Ascending aorta (tissue), 2 donors: Measurements from ENCODE around the gene SNCAIP. TPM values are rescaled to one million over a fixed set of nuclear protein-coding genes. Genes with fewer than 3 reads are reported as not detected.

Experiments used
- DNase-seq, 2 donors: peaks; one replicate each; pipeline ENCODE4 v3.0.0-alpha.2; 2019; ENCODE audit warnings: low spot score in 2 of 2
- H3K27ac ChIP-seq, 2 donors: fragments of 200-600 bp; sonication (generic); one replicate each; pipeline ENCODE4 v1.5.1; 2016 to 2017; ENCODE audit warnings: mild to moderate bottlenecking in 1 of 2
- H3K27me3 ChIP-seq: fragments of 200-600 bp; sonication (generic); one replicate; pipeline ENCODE4 v1.5.1; 2017
- H3K36me3 ChIP-seq, 2 donors: fragments of 200-600 bp; sonication (generic); one replicate each; pipeline ENCODE4 v1.5.1; 2016
- H3K4me1 ChIP-seq, 2 donors: fragments of 200-600 bp; sonication (generic); one replicate each; pipeline ENCODE4 v1.5.1; 2016 to 2017; ENCODE audit warnings: mild to moderate bottlenecking in 1 of 2
- H3K4me3 ChIP-seq, 2 donors: fragments of 200-600 bp; sonication (generic); one replicate each; pipeline ENCODE4 v1.5.1; 2016 to 2017; ENCODE audit warnings: mild to moderate bottlenecking in 1 of 2
- H3K9me3 ChIP-seq, 2 donors: fragments of 200-600 bp; sonication (generic); one replicate each; pipeline ENCODE4 v1.5.1; 2016
- intact Hi-C: fragments of 100-400 bp; cut with DNase I; formaldehyde crosslinking; loops from one replicate; pipeline ENCODE4 v1.15.1; 2023
- total RNA-seq: library from RNA; depleted of rRNA; stranded (reverse); fragments of >200 nt; gene quantifications from one replicate; pipeline ENCODE4 v1.1.0, GENCODE V29; 2016
- TF ChIP-seq, protein P1 (sequence below), 3 experiments: fragments of 200-600 bp in 2 of 3; fragments of 450-650 bp in 1 of 3; sonication (generic) in 2 of 3; IDR thresholded peaks; one replicate each; pipeline ENCODE4 v1.5.1; 2016 to 2019; ENCODE audit warnings: antibody characterized with exemption in 3 of 3, mild to moderate bottlenecking in 1 of 3, moderate library complexity in 1 of 3

The SNCAIP gene
- total RNA-seq, 1 donor from 2014 or later, result 2.9 TPM

DNA sequence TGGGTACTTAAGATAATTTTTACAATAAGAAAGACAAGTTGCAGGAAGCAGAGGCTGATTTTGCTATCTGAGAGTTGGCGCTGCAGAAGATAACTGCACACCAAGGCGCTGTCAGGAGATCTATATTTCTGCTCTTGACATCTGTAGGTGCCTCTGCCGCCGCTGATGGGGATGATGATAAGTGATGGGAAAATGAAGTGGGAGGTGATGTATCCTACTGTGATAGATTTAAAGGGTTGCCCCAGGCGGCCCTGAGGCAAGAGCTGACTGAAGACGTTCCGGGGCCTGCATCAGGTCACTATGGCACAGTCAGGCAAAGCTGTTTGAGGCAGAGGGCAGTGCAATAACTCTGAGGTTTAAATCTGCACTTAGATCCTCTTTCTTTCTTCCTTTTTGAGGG is 78.1 kb downstream of the SNCAIP start:
- H3K9me3 ChIP-seq, result no peaks in the 10 kb centered on the region
- TF ChIP-seq, protein P1, sequence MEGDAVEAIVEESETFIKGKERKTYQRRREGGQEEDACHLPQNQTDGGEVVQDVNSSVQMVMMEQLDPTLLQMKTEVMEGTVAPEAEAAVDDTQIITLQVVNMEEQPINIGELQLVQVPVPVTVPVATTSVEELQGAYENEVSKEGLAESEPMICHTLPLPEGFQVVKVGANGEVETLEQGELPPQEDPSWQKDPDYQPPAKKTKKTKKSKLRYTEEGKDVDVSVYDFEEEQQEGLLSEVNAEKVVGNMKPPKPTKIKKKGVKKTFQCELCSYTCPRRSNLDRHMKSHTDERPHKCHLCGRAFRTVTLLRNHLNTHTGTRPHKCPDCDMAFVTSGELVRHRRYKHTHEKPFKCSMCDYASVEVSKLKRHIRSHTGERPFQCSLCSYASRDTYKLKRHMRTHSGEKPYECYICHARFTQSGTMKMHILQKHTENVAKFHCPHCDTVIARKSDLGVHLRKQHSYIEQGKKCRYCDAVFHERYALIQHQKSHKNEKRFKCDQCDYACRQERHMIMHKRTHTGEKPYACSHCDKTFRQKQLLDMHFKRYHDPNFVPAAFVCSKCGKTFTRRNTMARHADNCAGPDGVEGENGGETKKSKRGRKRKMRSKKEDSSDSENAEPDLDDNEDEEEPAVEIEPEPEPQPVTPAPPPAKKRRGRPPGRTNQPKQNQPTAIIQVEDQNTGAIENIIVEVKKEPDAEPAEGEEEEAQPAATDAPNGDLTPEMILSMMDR (IDR thresholded peaks at IDR 0.05), result no peak
- H3K4me1 ChIP-seq, result peaks cover 0 to 9% of the 10 kb centered on the region in 2 donors
- H3K36me3 ChIP-seq, result no peaks in the 10 kb centered on the region
- intact Hi-C loops, result no loop called here
- H3K27ac ChIP-seq, result no peak overlapping the region
- no peak for DNase-seq
- H3K27me3 ChIP-seq, result no peaks in the 10 kb centered on the region
- H3K4me3 ChIP-seq, result no peak overlapping the region

DNA sequence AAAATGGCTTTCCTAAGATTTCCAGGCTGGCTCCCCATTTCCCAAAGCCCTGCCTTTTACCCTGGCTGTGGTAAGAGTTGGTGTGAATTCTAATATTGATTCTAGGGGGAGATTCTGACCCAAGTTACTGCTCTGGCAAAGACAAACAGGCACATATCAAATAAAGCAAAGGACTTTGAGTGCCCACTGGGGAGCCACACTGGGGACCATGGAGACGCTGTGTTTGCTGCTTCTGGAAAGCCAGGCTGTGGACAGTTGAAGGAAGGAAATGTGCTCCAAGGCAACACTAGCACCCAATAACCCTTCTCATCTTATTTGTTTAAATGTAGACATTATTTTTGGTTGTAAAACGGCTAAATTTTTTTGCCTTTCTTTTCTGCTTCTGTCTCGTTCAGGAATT is 78.7 kb downstream of the SNCAIP start:
- TF ChIP-seq, protein P1 (IDR thresholded peaks at IDR 0.05), result no peak
- Histone ChIP-seq H3K9me3 (no peaks in the 10 kb centered on the region), H3K4me3 (no peak overlapping the region), H3K27me3 (no peaks in the 10 kb centered on the region), H3K4me1 (peaks cover 0 to 7% of the 10 kb centered on the region in 2 donors), H3K27ac (no peak overlapping the region), H3K36me3 (no peaks in the 10 kb centered on the region)
- intact Hi-C loops, result no loop called here
- no peak for DNase-seq

DNA sequence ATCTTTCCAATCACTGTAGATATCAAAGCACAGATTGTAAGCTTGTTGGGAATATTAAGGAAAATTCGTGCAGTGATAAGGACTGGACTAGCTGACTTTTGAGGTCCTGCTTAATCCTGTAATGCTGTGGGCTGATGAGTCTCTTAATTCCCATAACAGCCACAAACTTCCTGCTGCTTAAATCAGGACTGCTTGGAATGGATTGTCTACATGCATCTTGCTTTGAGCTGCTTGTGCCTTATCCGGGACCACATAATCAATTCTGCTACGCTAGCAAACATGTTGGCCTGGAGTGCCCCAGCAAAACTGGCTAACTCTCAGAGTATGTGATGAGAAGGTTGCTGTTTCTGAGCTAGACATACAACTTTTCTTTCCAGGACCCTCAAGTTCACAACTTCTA is 79.6 kb downstream of the SNCAIP start:
- TF ChIP-seq, protein P1 (IDR thresholded peaks at IDR 0.05), result no peak
- no peaks in the 10 kb centered on the region for H3K27me3 ChIP-seq
- DNase-seq, result no peak
- H3K36me3 ChIP-seq, result no peaks in the 10 kb centered on the region
- intact Hi-C loops, result no loop called here
- no peaks in the 10 kb centered on the region for H3K9me3 ChIP-seq
- H3K4me3 ChIP-seq, result no peak overlapping the region
- no peaks in the 10 kb centered on the region for H3K4me1 ChIP-seq
- no peak overlapping the region for H3K27ac ChIP-seq

DNA sequence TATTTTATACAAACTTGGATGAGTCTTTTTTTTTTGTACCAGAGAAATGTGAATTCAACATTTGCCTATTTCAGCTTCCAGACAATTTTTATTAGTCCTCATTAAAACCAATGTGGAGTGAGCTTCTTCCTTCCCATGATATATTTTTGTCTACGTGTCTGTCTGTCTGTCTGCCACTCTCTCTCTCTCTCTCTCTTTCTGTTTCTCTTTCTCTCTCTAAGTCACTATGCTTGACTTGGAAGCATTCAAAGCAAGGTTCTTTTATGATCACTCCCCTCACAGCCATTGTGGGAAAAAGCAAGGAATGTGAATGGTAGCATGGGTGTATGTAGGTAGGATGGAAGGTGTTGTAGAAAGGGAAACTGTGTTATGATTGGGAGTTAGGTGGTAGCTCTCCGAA is 80.2 kb downstream of the SNCAIP start:
- Histone ChIP-seq H3K27me3 (no peaks in the 10 kb centered on the region), H3K4me3 (no peak overlapping the region), H3K4me1 (no peaks in the 10 kb centered on the region), H3K9me3 (no peaks in the 10 kb centered on the region), H3K27ac (no peak overlapping the region), H3K36me3 (no peaks in the 10 kb centered on the region)
- intact Hi-C loops, result no loop called here
- TF ChIP-seq, protein P1 (IDR thresholded peaks at IDR 0.05), result no peak
- DNase-seq, result no peak

DNA sequence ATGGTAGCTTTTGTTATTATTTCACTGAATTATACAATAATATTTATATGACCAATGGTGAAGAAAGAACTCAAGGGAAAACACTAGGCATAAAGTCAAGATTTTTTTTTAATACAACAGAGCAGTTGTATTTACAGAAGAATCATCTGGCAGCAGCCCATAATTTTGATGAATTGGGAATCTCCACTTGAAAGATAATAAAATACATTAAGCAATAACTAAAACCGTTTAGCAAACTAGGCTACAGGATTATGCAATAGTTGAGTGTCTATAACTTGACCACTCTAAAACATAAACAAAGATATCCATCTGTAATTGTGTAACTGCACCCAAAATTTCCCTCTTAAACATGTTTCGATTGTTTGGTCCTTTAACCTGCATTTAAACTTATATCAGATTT is 80.8 kb downstream of the SNCAIP start:
- no peak overlapping the region for H3K27ac ChIP-seq
- TF ChIP-seq, protein P1 (IDR thresholded peaks at IDR 0.05), result no peak
- no peak for DNase-seq
- H3K9me3 ChIP-seq, result no peaks in the 10 kb centered on the region
- H3K4me3 ChIP-seq, result no peak overlapping the region
- H3K36me3 ChIP-seq, result no peaks in the 10 kb centered on the region
- intact Hi-C loops, result no loop called here
- no peaks in the 10 kb centered on the region for H3K27me3 ChIP-seq
- no peaks in the 10 kb centered on the region for H3K4me1 ChIP-seq

DNA sequence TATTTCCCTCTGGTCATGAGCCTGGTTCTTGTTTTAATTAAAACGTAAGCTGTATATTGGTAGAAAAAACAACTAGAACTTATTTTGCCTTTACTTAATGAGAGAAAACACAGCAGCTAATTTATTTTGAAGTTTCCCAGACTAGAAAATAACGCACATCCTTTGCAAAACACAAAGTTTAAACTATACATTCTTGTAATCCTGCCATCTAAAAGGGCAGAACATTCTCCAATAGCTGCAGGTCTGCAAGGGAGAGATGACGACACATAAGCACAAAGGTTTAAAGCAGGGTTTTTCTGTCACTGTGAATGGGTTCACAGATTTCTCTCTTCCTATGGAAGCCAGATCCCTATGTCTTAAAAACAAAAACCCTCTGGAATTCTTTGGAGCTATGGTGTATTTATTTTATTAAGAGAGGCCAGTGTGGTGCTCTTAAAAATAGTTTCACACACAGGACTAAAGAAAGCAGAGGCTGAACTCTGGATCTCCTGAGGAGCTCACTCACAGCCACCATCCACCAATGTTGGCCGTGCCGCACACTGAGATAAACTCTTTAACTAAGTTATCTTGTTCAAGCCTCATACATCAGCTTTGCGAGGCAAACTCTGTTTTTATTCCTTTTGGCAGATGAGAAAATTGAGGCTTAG is 82.4 kb downstream of the SNCAIP start:
- no peaks in the 10 kb centered on the region for H3K9me3 ChIP-seq
- H3K4me3 ChIP-seq, result no peak overlapping the region
- no peaks in the 10 kb centered on the region for H3K27me3 ChIP-seq
- H3K27ac ChIP-seq, result no peak overlapping the region
- no peaks in the 10 kb centered on the region for H3K36me3 ChIP-seq
- DNase-seq, result no peak
- TF ChIP-seq, protein P1 (IDR thresholded peaks at IDR 0.05), result no peak
- H3K4me1 ChIP-seq, result no peaks in the 10 kb centered on the region
- intact Hi-C loops, result no loop called here
